ENCODE results near the gene CCL22. TPM values are rescaled to one million over a fixed set of nuclear protein-coding genes. Genes with fewer than 3 reads are reported as not detected.
A peak's percentile ranks its signal among the peaks of the same experiment; 100 is the strongest.
"Not testable (repeated sequence)": the region's sequence is repeated elsewhere in the genome, so short reads cannot be mapped to it uniquely, and the experiment has no call there.

The CCL22 gene, protein sequence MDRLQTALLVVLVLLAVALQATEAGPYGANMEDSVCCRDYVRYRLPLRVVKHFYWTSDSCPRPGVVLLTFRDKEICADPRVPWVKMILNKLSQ
- not detected in 2 replicates for total RNA-seq (2014; rRNA removed; shearing (Covaris generic))
- not detected in 2 replicates for polyA plus RNA-seq (2015; cell fraction: cytosol; rRNA removed)
- not detected in 2 replicates for polyA plus RNA-seq (2015; cell fraction: nucleus; rRNA removed)

DNA sequence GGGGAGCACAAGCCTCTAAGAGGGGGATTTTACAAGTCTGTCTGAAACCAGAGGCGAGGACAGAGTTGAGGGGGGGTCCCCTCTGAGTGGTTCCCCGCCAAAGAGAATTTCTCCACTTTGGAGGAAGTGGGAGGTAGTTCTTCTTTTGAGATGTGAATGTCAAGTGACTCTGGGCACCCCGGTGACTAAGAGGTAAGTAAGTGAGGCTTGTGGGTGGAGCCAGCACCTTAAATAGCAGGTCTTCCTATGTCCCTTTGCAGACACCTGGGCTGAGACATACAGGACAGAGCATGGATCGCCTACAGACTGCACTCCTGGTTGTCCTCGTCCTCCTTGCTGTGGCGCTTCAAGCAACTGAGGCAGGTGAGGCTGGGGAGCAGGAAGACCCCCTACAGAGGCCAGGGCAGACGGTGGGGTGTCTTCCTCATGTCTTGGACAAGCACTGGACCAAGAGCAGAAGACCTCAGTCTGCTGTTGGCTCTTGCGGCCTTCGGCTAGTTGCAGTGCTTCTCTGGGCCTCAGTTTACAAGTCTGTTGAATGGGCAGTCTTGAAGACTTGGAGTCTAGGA lies at the start of gene CCL22:
TSS of gene CCL22 (plus strand) at position 257 of the 569 bp plus-strand sequence. CDS start at position 291, 34 bp downstream.
- in situ Hi-C loops (cut with HindIII; ENCODE audit: low pct_unique_long_range_greater_than_20kb, low sequenced_read_pairs): no loop called here
- DNase-seq (ENCODE audit: low read depth, low spot score): no peak

DNA sequence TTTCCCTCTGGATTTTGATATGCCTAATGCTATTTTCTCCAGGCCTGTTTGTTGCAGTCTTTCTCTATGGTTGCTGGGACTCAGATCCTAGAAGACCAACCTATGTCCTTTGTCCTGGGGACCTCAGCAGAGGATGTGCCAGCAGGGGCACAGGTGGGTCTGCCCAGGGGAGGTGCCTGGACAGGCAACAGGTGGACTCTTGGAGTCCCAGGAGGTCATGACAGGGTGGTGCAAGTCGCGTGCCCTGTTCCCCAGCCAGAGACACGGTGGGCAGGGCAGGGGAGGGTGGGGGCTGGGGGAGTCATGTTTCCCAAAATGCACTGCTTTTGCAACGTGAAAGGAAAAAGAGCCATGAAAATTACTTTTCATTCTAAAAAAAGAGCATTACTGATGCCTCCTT lies 47.8 kb upstream of the CCL22 start:
- in situ Hi-C loops (cut with HindIII; ENCODE audit: low pct_unique_long_range_greater_than_20kb, low sequenced_read_pairs): no loop called here

DNA sequence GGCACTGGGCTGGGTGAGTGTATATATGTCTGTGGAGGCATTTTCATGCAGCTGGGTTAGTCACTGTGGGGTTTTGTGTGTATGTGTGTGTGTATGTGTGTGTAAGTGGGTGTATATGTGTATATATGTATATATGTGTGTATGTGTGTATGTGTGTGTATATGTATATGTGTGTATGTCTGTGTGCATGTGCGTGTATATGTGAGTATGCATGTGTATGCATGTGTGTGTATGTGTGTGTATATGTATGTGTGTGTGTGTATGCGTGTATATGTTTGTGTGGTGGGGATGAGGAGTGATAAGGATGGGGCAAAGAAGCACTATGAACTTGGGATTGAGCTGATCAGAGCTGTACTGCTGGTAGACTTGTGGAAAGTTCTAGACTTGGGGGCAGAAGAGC lies 45.1 kb upstream of the CCL22 start:
- DNase-seq (ENCODE audit: low read depth, low spot score): no peak
- in situ Hi-C loops (cut with HindIII; ENCODE audit: low pct_unique_long_range_greater_than_20kb, low sequenced_read_pairs): no loop called here

More for the DNA sequence above, 47.8 kb upstream of the CCL22 start:
- DNase-seq (ENCODE audit: low read depth, low spot score): no peak

DNA sequence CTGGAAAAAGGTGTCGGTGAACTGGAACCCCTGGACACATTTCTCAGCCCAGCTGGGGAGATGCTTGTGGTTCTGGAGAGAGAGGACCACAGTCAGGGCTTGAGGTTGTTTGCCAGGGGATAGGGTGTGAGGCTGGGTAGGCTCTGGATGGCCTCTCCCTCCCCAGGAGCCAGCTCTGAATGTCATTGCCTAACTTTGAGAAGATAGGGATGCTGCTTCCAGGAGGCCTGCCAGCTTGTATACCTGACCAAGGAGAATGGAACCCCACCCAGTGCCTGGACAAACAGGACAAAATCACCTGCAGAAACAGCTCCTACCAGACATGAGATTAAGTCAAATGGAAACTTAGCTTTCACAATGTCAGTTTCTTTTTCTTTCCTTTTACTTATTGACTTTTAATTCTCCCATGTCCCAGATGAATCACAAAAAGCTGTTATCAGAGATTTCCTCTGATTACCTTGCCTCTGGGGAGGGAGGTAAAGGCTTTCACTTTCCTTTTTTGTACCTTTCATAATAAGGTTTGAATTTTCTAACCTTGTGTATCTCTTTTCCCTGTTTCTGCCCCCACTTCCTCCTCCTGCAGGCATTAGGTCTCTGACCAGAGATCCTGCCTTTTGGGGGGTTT lies 44.3 kb upstream of the CCL22 start:
- no peak for DNase-seq (ENCODE audit: low read depth, low spot score)
- in situ Hi-C loops (cut with HindIII; ENCODE audit: low pct_unique_long_range_greater_than_20kb, low sequenced_read_pairs): no loop called here

DNA sequence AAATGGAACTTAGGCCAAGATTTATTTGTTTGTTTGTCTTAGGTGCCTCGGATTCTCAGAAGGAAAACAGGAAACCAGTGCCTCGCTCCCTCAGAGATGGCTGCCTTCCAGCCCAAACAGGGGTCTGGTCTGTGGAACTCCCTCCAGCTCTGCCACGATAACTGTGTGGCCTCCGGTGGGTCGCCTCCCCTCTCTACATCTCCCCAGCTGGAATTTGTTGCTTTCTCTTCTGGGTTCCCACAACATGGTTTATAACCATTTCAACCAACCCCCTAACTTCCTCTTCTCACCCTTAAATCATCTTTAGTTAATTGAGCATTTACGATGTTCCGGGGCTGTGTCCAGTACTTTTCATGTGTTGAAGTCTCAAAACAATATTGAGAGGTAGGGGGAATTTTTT lies 43.2 kb upstream of the CCL22 start:
- DNase-seq (ENCODE audit: low read depth, low spot score): no peak
- in situ Hi-C loops (cut with HindIII; ENCODE audit: low pct_unique_long_range_greater_than_20kb, low sequenced_read_pairs): no loop called here

DNA sequence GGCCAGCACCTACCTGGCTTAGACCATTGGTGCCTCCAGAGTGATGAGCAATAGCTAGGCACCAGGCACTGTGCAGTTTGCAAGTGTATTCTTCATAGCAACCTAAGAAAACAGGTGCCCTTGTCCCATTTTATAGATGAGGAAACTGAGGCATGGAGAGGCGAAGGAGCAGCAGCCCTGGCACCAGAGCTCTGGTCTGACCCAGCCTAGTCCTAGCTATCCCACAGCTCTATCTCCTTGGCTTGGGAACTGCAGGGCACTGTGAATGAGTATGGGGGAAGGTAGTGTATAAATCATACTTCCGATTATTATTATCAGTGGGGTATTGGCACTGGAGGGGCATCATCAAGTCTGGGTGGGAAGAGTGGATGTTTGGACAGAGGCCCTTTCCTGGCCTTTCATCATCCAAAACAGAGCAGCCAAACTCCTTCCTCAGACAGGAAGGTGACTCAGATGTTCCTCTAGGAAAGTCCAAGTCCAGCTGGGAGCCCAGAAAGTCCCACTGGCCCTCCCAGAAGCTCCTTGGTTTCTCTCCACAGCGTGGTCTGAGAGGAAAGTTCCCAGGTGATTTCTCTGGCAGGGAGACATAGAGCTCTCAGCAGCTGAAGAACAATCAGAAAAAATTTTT lies 42.1 kb upstream of the CCL22 start:
- no peak for DNase-seq (ENCODE audit: low read depth, low spot score)
- in situ Hi-C loops (cut with HindIII; ENCODE audit: low pct_unique_long_range_greater_than_20kb, low sequenced_read_pairs): no loop called here

DNA sequence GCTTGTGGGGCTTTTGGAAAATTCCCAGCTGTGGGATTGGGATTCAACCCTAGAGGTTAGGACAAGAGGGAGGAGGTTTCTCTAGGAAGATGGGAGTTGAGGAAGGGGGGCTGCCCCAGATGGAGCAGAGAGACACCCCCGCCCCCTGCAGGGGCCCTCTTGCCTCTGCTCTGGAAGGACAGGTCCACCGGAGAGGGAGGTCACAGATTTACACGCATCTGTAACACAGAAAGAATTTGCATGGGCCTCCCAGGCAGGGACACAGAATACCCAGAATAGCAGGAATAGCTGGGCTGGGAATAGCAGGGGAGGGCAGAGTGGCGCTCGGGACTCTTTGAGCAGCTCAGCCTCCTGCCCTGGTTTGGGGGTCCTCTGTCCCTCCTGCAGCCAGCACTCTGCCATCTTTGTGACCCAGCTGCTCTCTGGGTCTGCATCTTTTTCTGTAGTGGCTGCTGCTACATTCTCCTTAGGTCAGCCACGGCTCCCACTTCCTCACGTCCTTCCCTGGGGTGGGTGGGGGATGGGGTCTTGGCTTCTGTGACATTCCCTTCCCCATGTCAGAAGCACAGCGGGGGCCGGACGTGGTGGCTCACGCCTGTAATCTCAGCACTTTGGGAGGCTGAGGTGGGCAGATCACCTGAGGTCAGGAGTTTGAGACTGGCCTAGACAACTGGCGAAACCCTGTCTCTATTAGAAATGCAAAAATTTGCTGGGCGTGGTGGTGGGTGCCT lies 40.2 kb upstream of the CCL22 start:
- in situ Hi-C loops (cut with HindIII; ENCODE audit: low pct_unique_long_range_greater_than_20kb, low sequenced_read_pairs): no loop called here
- no peak for DNase-seq (ENCODE audit: low read depth, low spot score)

DNA sequence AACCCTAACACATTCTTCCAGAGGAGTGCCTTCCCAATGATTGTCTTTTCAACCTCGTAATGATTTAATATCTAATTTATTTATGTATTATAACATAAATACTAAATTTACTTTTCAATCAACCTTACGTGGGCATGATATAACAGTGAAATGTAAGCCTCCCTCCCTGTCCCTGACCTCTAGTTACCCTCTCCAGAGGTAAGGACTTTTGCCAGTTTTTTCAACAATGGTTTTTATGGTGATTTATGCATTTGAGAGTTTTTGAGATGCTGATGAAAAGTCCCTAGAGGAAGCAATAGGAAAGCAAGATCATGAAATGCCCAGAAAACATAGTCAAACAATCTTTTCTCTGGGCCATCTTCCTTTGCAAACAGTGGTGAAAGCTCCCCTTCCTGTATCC lies 38.9 kb upstream of the CCL22 start:
- no peak for DNase-seq (ENCODE audit: low read depth, low spot score)
- in situ Hi-C loops (cut with HindIII; ENCODE audit: low pct_unique_long_range_greater_than_20kb, low sequenced_read_pairs): no loop called here

DNA sequence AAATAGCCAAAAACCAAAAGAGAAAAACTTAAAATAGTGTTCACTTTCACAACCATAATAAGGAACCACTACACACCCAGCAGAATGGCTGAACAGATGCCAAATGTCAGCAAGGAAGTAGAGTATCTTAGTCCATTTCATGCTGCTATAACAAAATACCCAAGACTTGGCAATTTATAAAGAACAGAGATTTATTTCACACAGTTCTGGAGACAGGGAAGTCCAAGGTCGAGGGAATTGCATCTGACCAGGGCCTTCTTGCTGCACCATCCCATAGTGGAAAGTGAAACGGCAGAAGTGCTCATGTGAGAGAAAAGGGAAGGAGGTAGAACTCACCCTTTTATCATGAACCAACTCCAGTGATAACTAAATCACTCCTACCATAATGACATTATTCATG lies 33.8 kb upstream of the CCL22 start:
- in situ Hi-C loops (cut with HindIII; ENCODE audit: low pct_unique_long_range_greater_than_20kb, low sequenced_read_pairs): no loop called here
- DNase-seq (ENCODE audit: low read depth, low spot score): no peak

DNA sequence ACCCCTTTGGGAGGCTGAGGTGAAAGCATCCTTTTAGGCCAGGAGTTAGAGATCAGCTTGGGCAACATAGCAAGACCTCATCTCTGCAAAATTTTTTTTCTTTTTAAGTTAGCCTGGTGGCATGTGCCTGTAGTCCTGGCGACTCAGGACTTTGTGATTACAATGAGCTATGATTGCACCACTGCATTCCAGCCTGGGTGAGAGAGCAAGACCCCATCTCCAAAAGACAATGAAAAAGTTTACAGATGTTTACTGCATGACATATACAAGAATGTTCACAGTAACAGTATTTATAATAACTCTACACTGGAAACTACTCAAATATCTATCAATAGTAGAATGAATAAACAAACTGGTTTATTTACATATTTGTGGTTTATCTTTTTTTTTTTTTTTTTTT lies 33.1 kb upstream of the CCL22 start:
- in situ Hi-C loops (cut with HindIII; ENCODE audit: low pct_unique_long_range_greater_than_20kb, low sequenced_read_pairs): no loop called here
- no peak for DNase-seq (ENCODE audit: low read depth, low spot score)

DNA sequence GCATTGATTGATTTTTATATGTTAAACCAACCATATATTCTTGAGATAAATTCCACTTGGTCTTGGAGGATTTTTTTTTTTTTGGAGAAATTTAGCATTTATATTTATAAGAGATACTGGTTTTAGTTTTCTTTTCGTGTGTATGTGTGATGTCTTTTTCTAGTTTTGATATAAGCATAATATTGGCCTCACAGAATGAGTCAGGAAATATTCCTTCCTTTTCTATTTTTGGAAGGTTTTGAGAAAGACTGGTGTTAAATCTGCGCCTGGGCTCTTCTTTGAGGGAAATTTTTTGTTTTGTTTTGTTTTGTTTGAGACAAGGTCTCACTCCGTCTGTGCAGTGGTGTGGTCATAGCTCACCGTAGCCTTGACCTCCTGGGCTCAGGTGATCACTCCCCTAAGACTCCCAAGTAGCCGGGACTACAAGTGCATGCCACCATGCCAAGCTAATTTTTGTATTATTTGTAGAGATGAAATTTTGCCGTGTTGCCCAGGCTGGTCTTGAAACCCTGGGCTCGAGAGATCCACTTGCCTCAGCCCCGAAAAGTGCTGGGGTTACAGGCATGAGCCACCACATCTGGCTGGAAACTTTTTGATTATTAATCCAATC lies 28.8 kb upstream of the CCL22 start:
- in situ Hi-C loops (cut with HindIII; ENCODE audit: low pct_unique_long_range_greater_than_20kb, low sequenced_read_pairs): no loop called here
- DNase-seq (ENCODE audit: low read depth, low spot score): no peak

DNA sequence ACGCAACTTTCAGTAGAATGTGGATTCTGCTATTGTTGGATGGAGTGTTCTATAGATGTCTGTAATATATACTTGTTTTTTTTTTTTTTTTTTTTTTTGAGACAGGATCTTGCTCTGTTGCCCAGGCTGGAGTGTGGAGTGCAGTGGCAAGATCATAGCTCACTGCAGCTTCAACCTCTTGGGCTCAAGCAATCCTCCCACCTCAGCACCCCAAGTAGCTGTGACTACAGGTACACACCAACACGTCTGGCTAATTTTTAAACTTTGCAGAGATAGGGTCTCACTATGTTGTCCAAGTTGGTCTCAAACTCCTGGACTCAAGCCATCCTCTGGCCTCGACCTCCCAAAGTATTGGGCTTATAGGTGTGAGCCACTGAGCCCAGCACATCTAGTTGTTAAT lies 27.2 kb upstream of the CCL22 start:
- in situ Hi-C loops (cut with HindIII; ENCODE audit: low pct_unique_long_range_greater_than_20kb, low sequenced_read_pairs): no loop called here
- DNase-seq (ENCODE audit: low read depth, low spot score): no peak

DNA sequence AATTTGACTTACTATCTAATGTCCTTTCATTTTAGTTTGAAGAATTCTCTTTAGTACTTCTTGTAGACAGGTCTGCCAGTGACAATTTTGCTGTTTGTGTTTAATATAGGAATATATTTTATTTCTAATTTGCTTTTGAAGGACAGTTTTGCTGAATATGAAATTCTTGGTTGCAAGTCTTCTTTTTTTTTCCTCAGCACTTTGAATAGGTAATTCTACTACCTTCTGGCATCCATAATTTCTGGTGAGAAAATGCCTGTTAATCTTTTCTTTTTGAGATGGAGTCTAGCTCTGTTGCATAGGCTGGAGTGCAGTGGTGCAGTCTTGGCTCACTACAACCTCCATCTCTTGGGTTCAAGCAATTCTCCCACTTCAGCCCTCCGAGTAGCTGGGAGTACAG lies 25.2 kb upstream of the CCL22 start:
- in situ Hi-C loops (cut with HindIII; ENCODE audit: low pct_unique_long_range_greater_than_20kb, low sequenced_read_pairs): no loop called here
- DNase-seq (ENCODE audit: low read depth, low spot score): no peak

DNA sequence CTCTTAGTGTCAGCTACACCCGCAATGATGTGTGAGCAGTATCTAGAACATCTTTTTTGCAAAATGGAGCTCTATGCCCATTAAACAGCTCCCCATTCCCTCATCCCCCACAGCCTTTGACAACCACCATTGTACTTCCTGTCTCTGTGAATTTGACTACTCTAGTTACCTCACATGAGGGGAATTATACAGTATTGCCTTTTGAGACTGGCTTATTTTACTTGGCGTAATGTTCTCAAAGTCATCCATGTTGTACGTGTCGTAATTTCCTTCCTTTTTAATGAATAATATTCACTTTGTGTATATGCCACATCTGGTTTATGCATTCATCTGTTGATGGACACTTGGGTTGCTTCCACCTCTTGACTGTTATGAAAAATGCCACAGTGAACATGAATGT lies 23.2 kb upstream of the CCL22 start:
- DNase-seq (ENCODE audit: low read depth, low spot score): no peak
- in situ Hi-C loops (cut with HindIII; ENCODE audit: low pct_unique_long_range_greater_than_20kb, low sequenced_read_pairs): no loop called here

DNA sequence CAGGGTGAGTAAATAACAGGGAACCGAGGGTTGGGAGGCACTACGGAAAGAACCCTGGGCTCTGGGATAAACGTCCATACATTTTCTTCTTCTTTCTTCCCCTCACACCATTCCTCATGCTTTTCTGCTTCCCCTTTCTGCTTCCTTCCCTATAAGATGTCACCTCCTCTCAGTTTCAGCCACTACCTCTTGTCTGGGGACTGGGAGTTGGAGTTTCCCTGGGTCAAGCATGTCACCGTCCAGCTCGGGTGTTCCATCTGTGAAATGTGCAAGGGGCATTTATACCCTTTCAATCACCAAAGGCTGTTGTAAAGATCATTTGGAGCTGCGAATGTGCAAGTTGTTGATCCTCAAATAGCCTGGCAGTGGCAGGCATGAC lies 17.5 kb upstream of the CCL22 start:
- DNase-seq (ENCODE audit: low read depth, low spot score): no peak
- in situ Hi-C loops (cut with HindIII; ENCODE audit: low pct_unique_long_range_greater_than_20kb, low sequenced_read_pairs): no loop called here

DNA sequence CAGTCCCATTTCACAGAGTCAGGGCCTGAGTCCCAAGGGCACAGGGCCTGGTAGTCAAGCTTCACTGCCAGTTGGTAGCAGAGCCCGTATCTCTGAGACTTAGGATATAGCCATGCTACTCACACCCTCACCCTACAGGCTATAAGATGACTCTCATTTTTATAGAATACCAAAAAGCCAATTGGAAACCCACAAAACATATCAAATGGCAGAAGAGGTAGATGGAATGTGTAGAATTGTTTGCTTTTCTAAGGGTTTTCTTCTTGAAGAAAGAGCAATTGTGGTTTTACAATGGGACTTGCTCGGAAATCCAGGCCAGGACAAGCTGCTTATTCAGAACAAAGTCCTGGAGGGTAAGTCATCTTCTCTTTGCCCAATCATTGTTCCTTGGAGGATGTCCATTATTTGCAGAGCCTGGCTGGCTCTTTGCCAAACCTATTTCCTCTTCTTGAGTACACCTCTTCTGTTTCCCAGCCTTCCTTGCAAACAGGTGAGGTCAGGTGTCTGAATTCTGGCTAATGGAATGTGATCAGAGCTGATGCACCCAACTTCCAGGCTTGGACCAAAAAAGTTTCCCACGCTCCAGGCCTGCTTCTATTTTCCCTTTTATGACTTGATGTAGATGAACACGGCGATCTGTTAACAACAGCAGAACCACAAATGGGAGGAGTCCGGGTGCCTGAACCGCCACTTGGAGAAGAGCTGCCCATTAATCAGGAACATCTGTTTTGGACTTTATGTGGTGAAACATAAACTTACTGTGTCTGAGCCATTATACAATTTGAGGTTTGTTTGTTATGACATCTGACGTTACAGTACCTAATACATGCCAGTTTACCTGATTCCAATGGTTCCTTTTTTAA lies 16.9 kb upstream of the CCL22 start:
- in situ Hi-C loops (cut with HindIII; ENCODE audit: low pct_unique_long_range_greater_than_20kb, low sequenced_read_pairs): no loop called here
- peak; percentile 36 for DNase-seq (ENCODE audit: low read depth, low spot score)

DNA sequence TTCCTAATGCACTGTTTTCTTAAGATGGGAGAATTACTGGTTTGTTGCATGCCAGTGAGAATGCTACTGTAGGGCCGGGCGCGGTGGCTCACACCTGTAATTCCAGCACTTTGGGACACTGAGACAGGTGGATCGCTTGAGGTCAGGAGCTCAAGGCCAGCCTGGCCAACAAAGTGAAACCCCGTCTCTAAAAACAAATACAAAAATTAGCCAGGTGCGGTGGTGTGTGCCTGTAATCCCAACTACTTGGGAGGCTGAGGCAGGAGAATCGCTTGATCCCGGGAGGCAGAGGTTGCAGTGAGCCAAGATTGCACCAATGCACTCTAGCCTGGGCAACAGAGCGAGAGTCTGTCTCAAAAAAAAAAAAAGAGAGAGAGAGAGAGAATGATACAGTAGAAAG lies 16.0 kb upstream of the CCL22 start:
- in situ Hi-C loops (cut with HindIII; ENCODE audit: low pct_unique_long_range_greater_than_20kb, low sequenced_read_pairs); DNase-seq (ENCODE audit: low read depth, low spot score): not testable (repeated sequence)
